Activated CD4-positive, alpha-beta T cell treated with anti-CD3 and anti-CD28 coated beads for 1 hour (primary cell): ENCODE data around the gene LAD1.

ENCODE experiments used
- DNase-seq: peaks from one replicate; pipeline ENCODE4 v3.0.0-alpha.2; 2020

Gene LAD1

GRCh38 chr1:201344206-201345080 lies 54.7 kb downstream of the LAD1 start:
- DNase-seq, result no peak

GRCh38 chr1:201341377-201341776 lies 57.7 kb downstream of the LAD1 start:
- no peak for DNase-seq

- DNase-seq, result no peak
Observed at GRCh38 chr1:201336711-201337450, 62.2 kb downstream of the LAD1 start.

GRCh38 chr1:201335901-201336300 lies 63.2 kb downstream of the LAD1 start:
- no peak for DNase-seq

GRCh38 chr1:201335174-201335870 lies 63.8 kb downstream of the LAD1 start:
- no peak for DNase-seq

GRCh38 chr1:201334325-201335173 lies 64.6 kb downstream of the LAD1 start:
- DNase-seq, result no peak

GRCh38 chr1:201332616-201333335 lies 66.3 kb downstream of the LAD1 start:
- DNase-seq, result no peak

- no peak for DNase-seq
Observed at GRCh38 chr1:201332021-201332420, 67.1 kb downstream of the LAD1 start.

- no peak for DNase-seq
Observed at GRCh38 chr1:201331166-201331565, 68.0 kb downstream of the LAD1 start.
